GM18499 (cell line): ENCODE results near the gene WFIKKN1.

Experiments used
- ATAC-seq: cut with Tn5 transposase; IDR thresholded peaks from one replicate; pipeline ENCODE4 v1.9.1; 2021; ENCODE audit warnings: moderate number of reproducible peaks; ENCODE audit not compliant: insufficient read depth, unreplicated experiment

The WFIKKN1 gene

DNA sequence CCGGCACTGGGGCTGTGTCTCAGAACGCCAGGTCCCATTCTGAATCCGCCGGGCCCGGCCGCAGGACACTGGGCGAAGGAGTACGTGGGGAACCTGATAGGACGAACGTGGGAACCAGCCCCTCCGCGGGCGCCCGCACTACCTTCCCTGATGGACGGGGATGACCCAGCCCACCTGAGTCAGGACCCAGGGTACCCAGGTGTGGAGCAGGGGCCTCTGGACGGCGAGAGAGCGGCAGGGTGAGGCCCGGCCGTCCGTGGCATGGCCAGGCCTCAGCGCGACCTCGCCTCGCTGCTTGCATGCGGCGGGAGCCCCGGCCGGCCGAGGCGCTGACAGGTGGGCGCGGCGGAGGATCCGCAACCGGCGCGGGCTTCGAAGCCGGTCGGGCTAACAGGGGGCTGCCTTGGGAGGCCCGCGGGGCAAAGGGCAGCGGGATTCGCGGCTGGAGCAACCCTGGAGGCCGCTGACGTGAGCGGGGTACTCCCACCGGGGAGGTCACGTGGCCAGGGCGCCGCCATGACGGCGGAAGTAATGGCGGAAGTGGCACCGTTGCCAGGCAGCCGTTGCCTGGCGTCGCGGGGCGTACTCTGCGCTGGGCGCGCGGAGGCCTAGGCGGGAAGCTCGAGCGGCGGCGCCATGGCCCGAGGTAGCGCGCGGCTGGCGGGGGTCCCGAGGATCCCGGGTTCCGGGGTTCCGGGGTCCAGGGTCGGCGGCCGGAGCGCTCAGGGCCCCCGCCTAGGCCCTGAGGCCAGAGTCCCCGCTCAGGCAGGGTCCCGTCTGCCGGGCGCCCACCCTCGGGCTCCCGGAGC is 18.2 kb downstream of the WFIKKN1 start, which contains the start of gene WDR90:
TSS of gene WDR90 (plus strand) at position 585 of the 809 bp plus-strand sequence. CDS start at position 637, 52 bp downstream.
- peak; percentile 39 for ATAC-seq

DNA sequence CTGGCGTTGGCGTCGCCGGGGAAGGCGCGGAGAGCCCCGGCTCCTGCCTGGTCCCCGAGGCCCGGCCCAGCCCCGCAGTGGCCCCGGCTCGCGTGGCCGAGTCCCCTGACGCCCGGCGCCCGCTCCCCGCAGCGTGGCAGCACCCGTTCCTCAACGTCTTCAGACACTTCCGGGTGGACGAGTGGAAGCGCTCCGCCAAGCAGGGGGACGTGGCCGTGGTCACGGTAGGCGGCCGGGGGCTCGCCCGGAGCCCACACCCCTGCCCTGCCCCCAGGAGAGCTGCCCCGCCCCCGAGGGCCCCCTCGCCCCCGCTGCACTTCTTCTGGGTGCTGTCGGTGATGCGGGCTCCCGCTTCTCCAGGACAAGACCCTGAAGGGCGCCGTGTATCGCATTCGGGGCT is 18.8 kb downstream of the WFIKKN1 start:
- ATAC-seq = no peak

DNA sequence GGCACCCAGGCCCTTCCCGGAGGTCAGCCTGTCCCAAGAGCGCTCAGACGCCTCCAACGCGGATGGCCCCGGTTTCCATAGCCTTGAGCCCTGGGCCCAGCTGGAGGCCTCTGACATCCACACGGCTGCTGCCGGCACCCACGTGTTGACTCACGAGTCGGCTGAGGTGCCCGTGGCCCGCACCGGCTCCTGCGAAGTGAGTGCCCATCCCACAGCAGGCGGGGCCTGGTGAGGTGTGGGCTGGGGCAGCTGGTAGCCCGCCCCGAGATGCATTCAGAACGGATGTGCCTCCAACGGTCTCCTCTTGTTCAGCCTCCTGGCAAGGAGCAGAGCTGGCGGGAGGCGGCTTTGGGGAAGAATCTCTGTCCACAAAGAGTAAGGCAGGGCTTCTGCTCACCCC is 21.1 kb downstream of the WFIKKN1 start:
- ATAC-seq = no peak

DNA sequence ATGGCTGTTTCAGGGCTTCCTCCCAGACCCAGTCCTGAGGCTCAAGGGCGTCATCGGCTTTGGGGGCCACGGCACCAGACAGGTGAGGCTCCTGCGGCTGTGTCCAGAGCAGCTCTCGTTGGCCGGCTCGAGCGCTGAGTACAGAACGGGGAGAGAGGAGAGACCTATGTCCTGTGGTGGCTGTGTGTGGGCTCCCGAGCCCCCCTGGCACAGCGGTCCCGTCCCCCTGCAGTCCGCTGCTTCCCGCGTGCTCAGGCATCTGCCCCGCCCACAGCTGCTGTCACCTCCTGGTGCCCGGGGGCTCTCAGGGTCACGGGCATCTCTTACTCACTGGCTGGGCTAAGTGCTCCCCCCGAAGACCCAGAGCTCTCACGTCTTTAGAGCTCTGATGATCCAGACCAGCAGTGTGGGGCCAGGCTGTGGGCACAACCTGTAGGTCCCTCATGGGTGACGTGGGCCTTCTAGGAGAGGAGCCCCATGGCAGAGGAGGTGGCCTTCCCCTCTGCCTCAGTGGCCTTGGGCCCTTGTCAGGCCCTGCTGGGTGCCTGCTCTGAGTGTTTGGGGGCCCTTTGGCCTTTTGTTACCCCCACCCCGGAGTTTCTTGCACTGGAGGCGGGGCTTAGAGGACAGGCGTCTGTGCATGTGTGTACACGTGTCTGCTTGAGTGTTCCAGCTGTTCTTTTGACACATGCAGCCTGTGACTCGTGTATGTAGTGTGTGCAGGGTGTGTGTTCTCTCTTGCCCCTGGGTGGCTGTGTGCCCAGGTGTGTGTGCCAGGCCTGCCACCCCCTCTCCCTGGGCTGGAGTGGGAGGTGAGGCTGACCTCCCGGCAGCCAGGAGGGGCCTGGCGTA is 21.9 kb downstream of the WFIKKN1 start:
- no peak for ATAC-seq

DNA sequence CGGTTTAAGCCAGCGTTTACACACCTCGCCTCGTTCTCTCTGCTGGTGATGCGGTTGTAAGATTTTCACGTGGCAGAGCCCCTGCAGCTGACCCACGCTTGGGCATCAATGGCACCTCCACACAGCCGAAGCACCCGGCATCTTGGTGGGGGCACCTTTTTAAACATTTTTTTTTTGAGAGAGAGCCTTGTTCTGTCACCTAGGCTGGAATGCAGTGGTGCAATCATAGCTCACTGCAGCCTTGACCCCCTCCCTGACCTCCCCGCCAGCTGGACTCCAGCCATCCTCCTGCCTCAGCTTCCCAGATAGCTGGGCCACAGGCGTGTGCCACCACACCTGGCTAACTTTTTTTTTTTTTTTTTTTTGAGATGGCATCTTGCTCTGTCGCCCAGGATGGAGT is 23.2 kb downstream of the WFIKKN1 start:
- no peak for ATAC-seq

DNA sequence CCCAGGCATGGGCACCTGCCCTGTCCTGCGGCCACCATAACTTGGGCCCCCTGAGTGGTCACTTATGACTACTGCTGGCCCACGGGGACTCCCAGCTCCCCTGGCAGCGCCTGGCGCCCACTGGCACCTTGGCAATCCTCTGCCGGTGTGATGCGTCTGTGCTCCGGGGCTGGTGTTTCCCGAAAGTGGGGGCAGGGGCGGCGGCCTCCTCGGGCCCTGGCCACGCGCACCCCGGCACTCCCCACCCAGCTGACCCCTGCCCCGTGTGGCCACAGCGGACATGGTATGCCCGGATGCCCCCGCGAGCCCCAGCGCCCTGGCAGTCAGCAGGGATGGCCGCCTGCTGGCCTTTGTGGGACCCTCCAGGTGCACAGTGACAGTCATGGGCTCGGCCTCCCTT is 26.7 kb downstream of the WFIKKN1 start:
- no peak for ATAC-seq

DNA sequence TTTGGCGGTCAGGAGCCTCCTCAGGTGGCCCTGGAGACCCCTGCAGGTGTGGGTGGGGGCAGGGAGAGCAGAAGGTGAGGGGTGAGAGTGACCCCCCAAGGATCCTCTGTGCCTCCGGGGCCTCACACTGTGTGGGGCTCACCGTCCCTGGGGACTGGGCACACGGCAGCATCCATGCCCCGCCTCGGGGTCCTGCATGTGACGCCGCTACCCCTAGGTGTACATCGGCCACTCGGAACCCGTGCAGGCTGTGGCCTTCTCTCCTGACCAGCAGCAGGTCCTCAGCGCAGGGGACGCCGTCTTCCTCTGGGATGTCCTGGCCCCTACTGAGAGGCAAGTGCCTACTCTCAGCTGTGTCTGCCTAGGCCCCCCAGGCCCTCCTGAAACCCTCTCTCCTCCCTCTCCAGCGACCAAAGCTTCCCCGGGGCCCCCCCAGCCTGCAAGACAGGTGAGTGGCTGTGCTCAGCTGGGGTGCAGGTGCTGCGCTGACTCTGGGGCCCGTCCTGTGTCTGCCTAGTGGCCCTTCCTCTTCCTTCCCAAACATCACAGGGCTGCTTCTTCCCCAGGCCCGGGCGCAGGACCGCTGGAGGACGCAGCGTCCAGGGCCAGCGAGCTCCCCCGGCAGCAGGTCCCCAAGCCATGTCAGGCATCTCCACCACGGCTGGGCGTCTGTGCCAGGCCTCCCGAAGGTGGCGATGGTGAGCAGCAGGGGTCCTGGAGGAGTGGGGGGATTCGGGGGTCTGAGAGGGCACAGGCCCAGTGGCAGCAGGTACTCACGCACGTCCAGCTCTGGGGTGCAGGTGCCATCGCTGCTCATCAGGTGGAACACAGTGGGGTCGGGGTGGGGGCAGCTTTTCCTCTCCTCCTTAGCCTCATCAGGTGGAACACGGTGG is 28.1 kb downstream of the WFIKKN1 start:
- ATAC-seq = no peak

DNA sequence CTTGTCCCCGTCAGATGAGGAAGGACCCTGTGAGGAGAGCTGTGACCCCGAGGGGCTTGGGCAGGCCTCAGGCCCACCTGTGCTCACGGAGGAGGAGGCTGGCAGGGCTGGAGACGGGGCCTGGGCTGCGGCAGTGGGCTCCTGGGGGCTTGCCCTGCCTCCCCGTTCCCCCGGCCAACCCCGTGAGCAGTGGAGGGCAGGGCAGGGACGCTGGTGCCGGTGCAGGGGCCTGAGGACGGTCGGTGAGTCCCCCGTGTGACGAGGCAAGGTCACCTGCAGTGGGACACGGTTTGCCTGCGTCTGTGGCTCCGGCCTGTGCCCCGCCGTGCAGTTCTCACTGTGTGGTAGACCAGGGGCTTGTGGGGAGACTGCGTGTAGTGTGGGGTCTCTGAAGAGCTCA is 28.8 kb downstream of the WFIKKN1 start:
- no peak for ATAC-seq

DNA sequence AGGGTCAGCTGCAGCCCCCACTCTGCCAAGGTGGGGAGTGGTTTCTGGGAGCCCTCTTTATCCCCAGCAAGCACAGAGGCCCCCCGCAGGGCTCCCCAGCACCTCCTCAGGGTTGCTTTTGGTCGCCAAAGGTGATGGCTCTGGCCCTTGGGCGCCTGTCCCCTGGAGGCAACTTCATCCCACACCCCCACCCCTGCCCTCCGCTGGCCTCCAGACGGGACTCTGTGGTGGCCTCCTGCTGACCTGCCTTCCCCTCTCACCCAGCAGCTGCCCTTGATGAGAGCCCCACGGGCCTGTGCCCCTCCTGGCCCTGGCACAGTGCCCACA is 29.3 kb downstream of the WFIKKN1 start:
- ATAC-seq = no peak

DNA sequence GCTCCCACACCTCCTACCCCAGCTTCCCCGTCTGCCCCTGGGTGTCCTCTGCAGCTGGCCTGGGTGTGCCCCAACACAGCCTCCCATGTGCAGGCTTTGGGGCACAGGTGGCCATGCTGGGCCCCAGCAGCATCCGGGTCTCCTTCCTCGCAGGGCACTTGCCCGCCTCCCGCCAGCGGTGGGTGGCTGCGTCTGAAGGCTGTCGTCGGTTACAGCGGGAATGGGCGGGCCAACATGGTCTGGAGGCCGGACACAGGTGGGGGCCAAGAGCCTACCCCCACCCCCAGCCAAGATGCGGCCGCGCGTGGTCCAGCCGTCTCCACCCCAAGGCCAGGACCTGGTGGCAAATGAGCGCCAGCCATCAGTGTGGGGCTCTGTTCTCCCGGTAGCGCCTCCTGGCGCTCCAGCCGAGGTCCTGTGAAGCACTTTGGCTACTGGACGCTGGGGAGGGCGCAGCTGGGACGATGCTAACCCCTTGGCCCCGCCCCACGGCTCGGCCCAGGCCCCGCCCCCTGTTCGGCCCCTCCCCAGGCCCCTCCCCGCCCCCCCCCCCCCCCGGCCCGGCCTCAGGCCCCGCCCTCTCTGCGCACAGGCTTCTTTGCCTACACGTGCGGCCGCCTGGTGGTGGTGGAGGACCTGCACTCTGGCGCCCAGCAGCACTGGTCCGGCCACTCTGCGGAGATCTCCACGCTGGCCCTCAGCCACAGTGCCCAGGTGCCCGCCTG is 29.8 kb downstream of the WFIKKN1 start:
- ATAC-seq = no peak

DNA sequence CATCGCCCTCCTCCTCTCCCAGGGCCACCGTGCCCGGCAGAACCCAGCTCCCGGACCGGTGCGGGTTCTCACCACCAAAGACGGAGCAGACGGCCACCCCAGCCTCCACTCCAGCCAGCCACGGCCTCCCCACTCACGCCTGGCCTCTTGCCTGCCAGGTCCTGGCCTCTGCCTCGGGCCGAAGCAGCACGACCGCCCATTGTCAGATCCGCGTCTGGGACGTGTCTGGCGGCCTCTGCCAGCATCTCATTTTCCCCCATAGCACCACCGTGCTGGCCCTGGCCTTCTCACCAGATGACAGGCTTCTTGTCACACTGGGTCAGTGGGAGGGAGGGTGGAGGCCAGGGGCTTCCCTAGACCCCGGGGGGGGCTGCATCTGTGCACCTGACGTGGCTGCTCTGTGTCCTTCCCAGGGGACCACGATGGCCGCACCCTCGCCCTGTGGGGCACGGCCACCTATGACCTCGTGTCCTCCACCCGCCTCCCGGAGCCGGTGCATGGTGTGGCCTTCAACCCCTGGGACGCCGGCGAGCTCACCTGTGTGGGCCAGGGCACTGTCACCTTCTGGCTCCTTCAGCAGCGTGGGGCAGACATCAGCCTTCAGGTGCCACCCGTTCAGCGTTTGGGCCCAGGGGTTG is 30.5 kb downstream of the WFIKKN1 start:
- ATAC-seq = no peak

DNA sequence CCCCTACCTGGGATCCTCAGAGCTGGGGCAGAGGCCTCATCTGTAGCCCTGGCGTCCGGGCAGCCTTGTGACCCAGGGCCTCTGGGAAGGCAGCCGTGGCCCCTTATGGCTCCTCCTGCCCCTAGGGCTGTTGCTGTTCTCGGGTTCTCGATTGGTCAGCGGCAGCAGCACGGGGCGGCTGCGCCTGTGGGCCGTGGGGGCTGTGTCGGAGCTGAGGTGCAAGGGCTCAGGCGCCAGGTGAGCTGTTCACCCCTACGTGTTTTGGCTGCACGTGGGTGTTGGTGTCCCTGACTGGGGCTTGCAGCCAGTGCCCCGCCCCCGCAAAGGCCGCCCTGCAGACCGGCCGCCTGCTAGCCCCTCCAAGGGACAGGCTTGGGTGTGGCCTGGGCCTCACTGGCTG is 31.3 kb downstream of the WFIKKN1 start:
- no peak for ATAC-seq

DNA sequence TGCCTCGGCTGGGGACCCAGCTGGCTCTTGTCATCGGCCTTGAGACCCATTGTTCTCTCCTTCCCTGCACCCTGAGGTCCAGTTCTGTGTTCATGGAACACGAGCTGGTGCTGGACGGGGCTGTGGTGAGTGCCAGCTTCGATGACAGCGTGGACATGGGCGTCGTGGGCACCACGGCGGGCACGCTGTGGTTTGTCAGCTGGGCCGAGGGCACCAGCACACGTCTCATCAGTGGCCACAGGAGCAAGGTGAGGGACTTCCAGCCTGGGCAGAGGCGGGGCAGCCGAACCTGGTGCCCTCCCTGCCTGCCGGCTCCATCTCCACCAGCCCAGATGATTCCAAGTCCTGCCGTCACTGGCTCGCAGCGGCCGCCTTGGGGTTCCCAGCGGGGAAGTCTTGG is 31.8 kb downstream of the WFIKKN1 start:
- ATAC-seq = no peak

DNA sequence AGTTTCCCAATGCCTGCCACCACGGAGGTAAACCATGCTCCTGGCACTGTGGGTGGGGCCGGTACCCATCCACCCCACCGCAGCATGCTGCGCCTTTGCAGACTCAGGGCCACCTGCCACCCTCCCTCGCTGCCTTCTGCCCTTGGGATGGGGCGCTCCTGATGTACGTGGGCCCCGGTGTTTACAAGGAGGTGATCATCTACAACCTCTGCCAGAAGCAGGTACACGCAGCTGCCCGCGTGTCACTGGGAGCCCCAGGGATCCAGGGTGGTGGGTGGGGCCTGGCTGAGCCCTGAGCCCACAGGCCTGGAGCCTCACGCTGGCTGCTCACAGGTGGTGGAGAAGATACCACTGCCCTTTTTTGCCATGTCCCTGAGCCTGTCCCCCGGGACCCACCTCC is 35.8 kb downstream of the WFIKKN1 start:
- no peak for ATAC-seq

DNA sequence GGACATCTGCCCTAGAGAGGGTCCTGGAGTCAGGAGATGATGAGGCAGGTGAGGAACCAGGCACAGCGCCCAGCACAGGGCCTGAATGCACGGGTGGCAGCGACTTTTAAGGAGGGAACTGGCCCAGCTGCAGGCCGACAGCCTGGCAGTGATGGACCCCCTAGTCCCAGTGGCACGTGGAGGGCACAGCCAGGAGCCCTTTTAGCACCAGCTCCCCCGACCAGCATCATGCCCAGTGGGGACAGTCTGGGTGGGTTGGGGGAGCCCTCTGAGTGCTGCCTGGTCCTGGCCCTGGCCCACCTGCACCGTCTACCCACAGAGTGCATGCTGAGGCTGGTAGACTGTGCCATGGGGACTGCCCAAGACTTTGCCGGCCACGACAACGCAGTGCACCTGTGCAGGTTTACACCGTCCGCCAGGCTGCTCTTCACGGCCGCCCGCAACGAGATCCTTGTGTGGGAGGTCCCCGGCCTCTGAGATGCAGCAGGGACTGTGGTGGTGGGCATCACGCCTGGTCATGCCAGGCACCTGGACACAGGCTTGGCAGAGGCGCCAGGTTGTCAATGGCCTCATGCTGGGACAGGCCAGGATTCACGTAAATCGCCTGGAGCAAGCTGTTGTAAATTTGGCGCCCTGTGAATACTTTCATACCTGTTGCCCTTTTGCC is 36.5 kb downstream of the WFIKKN1 start:
- no peak for ATAC-seq

DNA sequence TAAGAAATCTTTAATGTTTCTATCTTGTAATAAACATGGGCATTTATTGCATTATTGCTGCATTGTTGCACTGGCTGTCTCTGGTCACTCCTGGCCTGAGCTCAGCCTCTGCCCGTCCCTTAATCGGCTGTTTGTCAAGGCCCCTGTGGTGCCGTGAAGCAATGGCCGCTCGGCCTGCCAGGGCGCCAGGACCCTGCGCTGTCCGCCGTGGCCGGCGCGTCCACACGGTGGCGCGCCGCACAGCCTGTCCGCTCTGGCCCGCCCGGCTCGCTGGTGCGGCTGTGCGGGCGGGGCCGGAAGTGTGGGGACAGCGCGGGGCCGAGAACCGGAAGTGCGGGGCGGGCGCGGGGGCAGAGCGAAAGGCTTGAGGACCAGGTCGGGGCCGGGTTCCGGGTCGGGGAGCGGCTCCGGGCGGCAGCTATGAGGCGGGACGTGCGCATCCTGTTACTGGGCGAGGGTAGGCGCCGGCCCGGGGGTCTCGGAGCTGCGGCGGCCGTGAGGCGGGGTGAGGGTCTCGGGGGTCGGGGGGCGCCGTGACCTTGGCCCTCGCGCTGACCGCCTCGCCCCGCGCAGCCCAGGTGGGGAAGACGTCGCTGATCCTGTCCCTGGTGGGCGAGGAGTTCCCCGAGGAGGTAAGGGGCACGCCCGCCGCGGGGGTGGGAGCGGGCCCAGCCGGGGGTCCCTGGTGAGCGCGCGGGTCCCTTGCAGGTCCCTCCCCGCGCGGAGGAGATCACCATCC is 37.2 kb downstream of the WFIKKN1 start, which contains the start of gene RHOT2:
TSS of gene RHOT2 (plus strand) at position 353 of the 739 bp plus-strand sequence. CDS start at position 421, 68 bp downstream.
- ATAC-seq = no peak

DNA sequence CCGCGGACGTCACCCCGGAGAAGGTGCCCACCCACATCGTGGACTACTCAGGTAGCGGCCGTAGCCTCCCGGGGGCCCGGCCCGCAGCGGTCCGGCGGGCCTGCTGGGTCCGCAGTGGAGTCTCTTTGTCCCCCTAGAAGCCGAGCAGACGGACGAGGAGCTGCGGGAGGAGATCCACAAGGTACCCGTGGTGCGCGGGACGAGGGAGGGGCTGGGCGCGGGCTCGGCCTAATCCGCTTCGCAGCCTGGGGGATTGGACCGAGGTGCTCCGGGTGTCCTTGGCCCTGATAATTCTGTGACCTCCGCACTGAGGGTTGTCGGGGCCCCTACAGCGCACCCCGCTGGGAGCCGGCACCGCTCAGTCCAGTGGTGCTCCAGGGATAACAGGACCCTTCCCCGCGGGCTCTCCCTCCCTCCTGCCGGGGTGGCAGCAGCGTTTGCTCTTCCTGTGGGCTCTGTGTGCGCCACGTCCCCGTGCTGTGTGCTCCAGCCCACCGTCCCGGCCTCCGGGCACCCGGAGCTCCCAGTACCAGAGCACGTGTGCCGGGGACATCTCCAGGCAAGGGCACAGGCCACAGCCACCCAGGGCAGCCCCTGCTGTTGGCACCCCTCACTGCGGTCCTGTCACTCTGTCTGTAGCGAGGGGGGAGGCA is 37.9 kb downstream of the WFIKKN1 start:
- no peak for ATAC-seq

DNA sequence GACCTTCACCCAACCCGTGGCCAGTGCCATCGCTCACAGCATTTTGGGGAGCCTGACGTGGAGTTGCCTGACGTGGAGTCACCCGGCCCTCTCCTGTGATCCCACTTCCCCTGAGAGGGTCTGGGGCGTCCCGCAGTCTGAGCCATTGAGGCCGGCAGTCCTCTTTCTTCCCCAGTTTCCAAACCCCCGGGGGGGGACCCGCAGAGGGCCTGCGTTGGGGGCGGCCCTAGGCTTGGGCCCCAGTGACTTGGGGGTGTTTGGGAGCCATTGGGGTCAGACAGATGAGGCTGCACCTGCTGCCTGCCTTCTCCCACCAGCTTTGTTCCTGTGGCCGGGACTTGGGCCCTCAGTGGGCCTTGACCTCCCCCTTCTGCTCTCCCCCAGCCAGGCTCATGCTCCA is 38.9 kb downstream of the WFIKKN1 start:
- ATAC-seq = no peak
